NCI-H1417 (cell line): Measurements from ENCODE around the gene FOXP2.
A peak's percentile ranks its signal among the peaks of the same experiment; 100 is the strongest.
"Not testable (repeated sequence)": the region's sequence is repeated elsewhere in the genome, so short reads cannot be mapped to it uniquely, and the experiment has no call there.

Source experiments
- DNase-seq, 3 experiments: peaks; one replicate each; lab custom pipeline; 2025; lab: John Stamatoyannopoulos, UW

FOXP2 gene

GRCh38 chr7:114588506-114588905 is 173.9 kb downstream of the FOXP2 start:
- no peak for DNase-seq

- peak in 1 of 3 experiments; percentile 23 for DNase-seq
Observed at GRCh38 chr7:114589436-114589835, 174.8 kb downstream of the FOXP2 start.

DNA sequence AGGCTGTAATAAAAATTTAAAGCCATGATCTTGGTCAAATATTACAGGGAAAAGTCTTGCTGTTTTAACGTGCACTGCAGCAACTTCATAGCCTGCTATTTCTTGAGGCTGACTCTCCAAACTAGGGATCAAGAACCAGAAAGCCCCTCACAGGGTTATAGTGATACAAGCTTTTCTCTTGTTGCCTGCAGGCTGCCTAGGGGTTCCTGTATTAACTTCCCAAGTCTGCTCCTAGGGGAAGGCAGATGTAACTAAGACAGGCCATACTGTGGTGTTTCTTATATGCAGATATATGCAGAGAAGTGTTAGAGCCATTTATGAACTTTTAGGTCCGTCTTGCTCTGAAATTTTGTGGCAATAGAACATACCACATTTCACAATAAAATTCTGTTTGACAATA is 175.7 kb downstream of the FOXP2 start:
- DNase-seq, result no peak

DNA sequence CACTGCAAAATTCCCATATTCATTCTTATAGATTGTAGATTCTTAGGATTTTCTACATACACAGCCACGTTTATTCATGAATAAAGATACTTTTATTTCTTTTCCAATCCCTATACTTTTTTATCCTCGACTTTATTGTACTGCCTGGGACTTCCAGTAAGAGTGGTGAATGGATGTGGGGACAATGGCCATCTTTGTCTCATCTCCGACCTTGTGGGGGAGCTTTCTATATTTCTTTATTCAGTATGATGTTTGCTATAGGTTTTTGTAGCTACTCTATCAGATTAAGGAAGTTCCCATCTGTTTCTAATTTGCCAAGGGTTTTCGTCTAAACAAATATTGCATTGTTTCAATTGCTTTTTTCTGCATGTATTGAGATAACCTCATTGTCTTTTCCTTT is 184.3 kb downstream of the FOXP2 start:
- DNase-seq, result no peak

DNA sequence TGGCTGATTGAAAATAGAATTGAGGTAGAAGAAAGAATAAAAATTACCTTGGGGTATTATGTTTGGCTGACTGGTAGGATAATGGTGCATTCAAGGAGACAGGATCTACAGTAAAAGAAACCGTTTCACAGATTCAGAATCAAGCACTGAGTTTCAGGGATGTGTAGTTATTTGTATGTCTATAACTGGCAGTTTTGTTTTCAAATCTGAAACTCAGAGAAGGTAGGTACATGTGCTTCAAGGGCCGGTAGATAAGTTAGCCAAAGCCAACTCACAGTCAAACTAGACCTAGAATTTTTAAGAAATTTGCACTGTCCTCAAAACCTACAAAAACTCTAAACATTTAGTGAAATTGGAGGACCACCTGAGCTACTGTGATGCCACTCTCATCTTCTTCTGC is 191.5 kb downstream of the FOXP2 start:
- no peak for DNase-seq

GRCh38 chr7:114608822-114609221 is 194.2 kb downstream of the FOXP2 start:
- not testable (repeated sequence) for DNase-seq

DNA sequence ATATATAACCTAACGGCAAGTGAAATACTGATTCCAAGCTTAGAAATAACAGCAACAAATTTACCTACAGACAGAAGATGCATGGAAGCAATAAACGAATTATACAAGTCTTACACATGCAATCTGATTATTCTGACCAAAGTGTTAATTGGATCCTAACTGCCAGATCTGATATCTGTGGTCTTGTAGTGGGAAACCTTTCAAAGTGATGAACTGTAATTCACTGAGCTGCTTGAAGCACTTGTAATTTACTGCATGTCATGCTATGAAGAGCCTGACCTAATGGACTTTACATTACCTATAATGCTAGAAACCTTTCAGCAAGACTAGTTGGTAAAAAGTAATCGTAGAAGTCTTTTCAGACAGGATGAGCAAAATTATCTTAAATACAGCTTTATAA is 205.6 kb downstream of the FOXP2 start:
- peak; percentile 31 to 72 (median 64) for DNase-seq

- DNase-seq, result peak; percentile 60 to 94 (median 85)
Observed at GRCh38 chr7:114622221-114622620, 207.6 kb downstream of the FOXP2 start.

DNA sequence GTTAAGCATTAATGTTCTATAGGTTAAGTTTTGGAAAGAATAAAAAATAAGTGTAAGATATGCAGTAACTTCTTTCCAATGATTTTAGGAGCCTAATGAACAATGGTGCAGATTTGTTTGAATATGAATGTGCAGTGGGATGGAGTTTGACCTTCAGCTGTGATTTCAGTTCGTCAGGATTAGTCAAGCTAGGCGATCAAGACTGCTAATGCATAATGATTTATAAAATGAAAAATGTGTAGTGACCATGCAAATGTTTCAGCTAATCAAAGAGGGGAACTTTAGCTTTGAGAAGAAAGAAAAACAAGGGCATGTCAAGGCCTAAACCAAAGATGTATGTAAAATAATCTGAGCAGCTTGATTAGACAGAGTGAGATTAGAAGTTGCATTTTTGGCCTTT is 208.5 kb downstream of the FOXP2 start:
- DNase-seq, result peak in 2 of 3 experiments; percentile 28 to 90

GRCh38 chr7:114627231-114627630 is 212.6 kb downstream of the FOXP2 start:
- DNase-seq, result no peak

DNA sequence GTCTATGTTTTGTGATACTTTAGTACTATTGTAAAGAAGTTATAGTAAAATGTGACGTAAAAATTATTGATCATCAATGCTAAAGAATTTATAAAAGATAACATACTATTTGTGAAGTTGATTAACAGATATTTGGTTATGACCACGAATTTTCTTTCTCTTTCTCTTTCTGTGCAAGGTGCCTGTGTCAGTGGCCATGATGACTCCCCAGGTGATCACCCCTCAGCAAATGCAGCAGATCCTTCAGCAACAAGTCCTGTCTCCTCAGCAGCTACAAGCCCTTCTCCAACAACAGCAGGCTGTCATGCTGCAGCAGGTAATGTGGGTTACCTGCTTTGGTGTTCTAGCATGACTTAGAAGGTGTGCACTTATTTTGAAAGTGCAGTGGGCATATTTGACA is 213.7 kb downstream of the FOXP2 start:
- peak in 2 of 3 experiments; percentile 15 to 20 for DNase-seq

DNA sequence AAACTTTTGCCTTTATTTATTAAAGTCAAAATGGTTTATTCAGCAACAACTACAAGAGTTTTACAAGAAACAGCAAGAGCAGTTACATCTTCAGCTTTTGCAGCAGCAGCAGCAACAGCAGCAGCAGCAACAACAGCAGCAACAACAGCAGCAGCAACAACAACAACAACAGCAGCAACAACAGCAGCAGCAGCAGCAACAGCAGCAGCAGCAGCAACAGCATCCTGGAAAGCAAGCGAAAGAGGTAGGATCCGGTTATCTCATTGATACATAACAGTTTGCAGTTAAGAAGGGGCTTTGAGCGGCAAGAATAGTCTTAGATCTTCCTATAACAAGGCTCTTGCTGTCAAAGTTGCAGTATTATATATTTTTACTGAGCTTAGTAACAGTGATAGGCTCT is 215.1 kb downstream of the FOXP2 start:
- no peak for DNase-seq

DNA sequence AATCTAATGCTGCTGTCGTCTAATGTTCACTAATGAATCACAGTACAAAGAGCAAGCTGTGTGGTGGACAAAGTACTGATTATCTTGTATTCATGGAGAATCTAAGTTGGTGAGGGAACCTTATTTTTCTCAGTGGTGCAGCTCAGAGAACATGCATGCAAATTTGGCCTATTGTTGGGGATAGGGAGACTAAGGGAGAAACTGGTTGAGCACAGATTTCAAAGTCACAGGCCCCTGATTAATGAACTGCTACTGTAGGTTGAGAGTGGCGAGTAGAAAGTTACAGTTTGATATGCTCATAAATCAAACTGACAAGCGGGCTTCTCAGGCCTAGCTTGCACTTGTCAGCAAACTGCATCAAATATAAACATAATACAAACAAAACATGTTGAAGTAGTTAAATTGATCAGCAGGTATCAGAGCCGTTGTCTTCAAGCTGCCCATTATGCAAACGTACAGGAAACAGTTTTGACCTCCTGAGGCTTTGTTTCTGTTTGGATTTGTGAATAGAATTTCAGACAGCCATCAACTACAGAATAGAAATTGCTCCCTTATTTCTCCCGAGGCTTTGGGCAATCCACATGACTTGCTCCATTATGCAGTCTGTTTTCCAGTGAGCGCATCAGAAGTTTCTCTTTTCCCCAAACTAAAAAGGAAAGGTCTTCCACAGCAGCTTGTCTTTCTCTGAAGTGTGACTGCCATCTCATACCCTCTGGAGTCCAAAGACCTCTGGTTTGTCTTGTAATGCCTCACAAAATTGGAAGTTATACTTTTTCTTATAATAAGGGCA is 215.8 kb downstream of the FOXP2 start:
- peak; percentile 69 to 98 (median 83) for DNase-seq

DNA sequence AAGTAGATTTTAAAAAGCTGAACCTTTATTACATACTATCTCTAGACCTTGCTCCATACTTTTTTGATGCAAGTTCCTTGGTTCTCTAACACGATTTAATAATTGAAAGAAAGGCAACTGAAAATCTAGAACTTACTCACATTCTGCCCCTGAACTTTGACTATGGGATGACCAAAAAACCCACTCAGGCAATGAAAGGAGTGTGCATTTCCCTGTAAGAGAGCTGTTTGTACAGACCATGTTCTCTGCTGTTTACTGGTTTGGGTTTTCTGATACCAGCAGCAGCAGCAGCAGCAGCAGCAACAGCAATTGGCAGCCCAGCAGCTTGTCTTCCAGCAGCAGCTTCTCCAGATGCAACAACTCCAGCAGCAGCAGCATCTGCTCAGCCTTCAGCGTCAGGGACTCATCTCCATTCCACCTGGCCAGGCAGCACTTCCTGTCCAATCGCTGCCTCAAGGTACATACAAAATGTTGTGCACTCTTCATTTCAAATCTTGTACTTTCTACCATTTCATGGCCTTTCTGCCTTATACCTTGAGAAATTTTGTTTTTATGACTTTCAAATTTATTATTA is 216.7 kb downstream of the FOXP2 start:
- DNase-seq, result peak; percentile 17 to 66 (median 34)

- DNase-seq, result no peak
Observed at GRCh38 chr7:114639451-114639850, 224.8 kb downstream of the FOXP2 start.

GRCh38 chr7:114644455-114644854 is 229.8 kb downstream of the FOXP2 start:
- DNase-seq, result peak in 1 of 3 experiments; percentile 23

- DNase-seq, result peak in 2 of 3 experiments; percentile 51 to 92
Observed at GRCh38 chr7:114645451-114645850, 230.8 kb downstream of the FOXP2 start.

- DNase-seq, result no peak
Observed at GRCh38 chr7:114647518-114647917, 232.9 kb downstream of the FOXP2 start.

- DNase-seq, result no peak
Observed at GRCh38 chr7:114648117-114648516, 233.5 kb downstream of the FOXP2 start.

DNA sequence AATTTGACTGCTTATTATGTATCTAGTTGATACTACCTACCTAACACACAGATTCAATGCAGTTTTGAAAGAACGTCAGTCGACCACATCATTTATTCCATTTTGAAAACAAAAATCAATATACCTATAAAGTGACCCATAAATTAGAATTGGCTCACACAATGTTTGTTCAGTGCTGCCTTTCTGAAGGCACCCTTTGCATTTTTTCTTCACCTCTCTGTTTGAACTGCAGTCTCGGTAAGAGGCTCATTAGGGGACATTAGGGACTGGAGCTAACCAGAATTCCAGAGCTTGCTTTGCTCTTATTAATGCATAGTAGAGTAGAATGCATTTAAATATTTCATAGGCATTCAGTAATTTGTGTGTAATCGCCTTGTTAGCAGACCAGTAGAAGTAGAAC is 234.1 kb downstream of the FOXP2 start:
- peak in 2 of 3 experiments; percentile 37 to 53 for DNase-seq

DNA sequence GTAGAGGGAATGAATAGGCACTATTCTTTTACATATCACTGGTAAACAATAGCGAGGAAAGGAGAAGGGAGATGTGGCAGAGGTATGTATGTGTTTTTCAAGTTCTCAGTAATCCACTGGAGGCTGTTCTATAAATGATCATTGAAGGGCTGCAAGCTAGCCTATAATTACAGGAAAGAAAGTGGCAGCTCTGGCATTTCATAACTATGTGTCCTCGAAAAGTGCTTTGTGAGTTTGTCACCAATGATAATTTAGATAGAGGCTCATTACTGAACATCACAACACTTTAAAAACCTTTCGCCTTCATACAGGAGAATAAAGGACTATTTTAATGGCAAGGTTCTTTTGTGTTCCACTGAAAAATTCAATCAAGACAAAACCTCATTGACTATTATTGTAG is 235.1 kb downstream of the FOXP2 start:
- peak in 2 of 3 experiments; percentile 28 to 75 for DNase-seq

DNA sequence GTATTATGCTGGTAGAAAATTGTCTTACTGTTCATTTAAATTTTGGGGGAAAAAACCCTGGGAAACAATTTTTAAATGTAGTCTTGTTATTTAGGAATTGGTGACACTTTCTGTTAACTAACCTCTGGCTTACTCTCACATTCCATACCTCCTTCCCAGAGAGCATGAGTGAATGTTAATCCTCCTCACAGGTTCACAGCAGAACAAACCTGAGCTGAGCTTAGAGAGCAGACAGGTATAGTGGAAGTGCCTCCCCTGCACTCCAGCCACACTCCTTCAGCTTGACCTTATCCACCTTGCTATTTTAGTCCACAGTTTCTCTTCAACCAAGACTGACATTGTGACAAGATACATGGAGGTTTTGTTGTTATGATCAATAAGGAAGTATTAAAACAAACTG is 235.9 kb downstream of the FOXP2 start:
- peak in 2 of 3 experiments; percentile 19 to 34 for DNase-seq

GRCh38 chr7:114652041-114652440 is 237.4 kb downstream of the FOXP2 start:
- peak in 2 of 3 experiments; percentile 49 to 94 for DNase-seq
